ENCODE measurements around the gene ZIC2. TPM values are rescaled to one million over a fixed set of nuclear protein-coding genes. Genes with fewer than 3 reads are reported as not detected.

Gene ZIC2
- total RNA-seq, 1 donor from 2014 or later = not detected

DNA sequence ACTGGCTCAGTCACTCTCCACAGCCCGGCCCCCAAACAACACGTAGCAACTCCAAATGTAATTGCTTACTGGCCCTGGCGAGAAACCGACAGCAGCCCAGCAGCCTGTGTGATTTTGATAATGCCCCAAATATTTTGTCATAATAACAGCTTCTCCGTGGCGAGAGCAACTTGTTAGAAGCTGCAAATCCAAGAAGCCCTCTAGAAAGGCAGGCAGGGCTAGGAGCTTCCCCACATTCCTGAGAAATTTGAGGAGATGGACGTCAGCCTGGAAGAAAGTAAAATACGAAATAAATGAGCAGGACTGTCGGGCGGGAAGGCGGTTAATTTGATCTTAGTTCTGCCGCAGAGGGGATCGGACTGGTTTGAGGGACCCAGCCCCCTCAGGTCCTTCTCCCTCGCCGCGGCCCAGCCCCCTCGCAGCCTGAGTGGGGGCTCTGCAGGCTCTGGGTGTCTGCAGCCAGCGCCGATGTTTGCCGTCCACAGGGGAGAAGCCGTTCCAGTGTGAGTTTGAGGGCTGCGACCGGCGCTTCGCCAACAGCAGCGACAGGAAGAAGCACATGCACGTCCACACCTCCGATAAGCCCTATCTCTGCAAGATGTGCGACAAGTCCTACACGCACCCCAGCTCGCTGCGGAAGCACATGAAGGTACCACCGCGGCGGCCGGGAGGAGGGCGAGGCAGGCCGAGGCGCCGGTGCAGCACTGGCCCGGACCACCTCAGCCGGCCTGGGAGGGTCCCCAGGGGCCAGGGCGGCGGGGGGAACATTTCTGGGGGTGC lies 3.1 kb downstream of the ZIC2 start:
- intact Hi-C loops (cut with micrococcal nuclease) = no loop called here

DNA sequence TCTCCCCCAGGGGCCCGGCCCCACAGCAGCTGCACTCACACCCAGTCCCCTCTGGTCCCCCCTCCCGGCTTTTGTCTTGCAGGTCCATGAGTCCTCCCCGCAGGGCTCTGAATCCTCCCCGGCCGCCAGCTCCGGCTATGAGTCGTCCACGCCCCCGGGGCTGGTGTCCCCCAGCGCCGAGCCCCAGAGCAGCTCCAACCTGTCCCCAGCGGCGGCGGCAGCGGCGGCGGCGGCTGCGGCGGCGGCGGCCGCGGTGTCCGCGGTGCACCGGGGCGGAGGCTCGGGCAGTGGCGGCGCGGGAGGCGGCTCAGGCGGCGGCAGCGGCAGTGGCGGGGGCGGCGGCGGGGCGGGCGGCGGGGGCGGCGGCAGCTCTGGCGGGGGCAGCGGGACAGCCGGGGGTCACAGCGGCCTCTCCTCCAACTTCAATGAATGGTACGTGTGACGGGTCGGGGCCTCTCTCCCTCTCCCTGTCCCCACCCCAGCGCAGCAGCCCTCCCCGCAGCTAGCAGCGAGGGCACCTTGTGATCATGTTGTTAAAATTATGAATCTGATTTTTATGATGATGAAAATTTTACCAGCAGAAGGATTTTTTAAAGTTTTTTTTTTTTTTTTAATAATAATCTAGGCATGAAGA lies 3.8 kb downstream of the ZIC2 start:
- intact Hi-C loops (cut with micrococcal nuclease) = no loop called here

DNA sequence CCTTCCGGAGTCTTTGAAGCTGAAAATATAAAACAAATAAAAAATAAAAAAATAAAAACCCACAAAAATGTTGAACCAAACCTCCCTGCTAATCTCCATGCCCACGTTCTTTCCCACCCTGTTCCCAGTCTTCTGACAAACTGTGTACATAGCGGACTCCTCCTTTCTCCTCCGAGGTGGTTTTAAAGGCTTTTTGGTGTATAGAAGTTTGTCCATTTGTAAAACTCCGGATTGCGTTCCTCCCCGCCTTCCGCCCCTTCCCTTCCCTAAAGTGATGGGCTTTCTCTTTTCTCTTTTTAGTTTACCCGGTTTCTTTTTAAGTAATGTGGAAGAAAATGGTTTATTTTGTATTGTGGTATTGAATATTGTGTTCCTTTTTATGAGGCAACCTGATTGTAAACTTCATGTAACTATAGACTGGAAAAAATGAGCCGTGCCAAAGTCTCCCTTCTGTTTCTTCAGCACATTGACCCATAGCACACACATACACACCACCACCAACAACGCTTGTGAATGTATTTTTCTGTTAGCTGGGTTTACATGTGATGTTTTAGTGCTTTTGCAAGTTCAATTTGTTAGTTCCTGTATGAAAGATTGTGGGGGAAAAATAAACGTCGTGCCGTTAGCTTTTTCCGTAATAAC lies 4.4 kb downstream of the ZIC2 start:
- intact Hi-C loops (cut with micrococcal nuclease) = loop anchor here (1.0 kb wide), 1 partner anchor 9 kb away; no protein-coding TSS in a partner anchor

DNA sequence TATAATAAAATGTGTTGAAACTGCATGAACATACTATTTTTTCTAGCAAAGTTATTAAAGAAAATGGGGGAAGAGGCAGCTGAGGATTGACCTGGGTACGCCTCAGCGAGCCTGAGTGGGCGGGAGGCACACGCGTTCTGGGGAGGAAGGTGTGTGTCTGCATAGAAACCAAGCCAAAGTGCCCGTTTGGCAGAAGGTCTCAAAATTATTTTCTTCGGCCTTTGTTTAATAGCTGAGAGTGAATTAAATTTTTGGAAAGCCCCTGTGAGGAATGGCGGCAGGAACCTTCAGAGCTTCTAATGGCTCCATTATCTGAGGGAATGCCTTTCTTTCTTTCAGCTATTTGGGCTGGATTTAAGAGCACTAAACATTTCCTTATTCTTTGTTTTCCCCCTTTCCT lies 5.2 kb downstream of the ZIC2 start:
- intact Hi-C loops (cut with micrococcal nuclease) = loop anchor here (1.0 kb wide), 1 partner anchor 9 kb away; no protein-coding TSS in a partner anchor

DNA sequence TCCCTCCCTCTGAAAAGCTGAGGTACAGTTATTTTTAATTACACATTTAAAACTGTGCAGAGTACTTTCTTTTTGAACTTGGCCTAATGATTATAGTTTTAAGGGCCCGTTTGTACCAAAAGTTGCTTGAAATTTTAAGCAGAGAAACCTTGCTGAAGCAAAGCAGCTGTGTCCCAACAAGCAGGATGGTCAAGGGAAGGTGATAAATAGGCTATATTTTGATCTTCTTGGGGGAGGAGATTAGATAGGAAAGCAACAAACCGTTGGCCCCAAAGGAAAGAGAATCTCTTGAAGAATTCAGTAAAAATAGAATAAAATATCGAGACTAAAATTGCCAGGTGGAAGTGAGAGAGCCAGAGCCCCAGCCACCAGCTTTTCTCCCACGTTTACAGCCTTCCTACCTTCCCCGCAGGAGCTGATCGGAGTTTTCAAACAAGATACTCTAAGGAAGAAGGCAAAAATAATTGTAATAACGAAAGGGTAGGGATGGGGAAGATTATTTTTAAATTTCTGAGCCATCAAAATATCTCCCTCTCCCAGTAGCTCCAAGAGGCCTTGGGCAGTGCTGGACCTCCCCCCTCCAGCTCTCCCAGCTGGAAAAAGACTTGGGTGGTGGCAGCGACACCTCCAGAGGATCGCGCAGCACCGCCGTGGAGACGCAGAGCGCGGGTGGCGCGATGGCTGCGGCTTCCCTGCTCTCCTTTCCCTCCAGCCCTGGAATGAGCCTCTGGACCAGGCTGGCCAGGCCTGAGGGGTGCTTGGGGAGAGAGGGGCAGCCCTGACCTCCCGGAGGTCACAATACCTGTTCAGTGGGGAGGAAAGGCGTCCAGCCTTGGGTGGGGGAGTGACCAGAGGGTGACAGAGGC lies 5.8 kb downstream of the ZIC2 start:
- intact Hi-C loops (cut with micrococcal nuclease) = no loop called here

DNA sequence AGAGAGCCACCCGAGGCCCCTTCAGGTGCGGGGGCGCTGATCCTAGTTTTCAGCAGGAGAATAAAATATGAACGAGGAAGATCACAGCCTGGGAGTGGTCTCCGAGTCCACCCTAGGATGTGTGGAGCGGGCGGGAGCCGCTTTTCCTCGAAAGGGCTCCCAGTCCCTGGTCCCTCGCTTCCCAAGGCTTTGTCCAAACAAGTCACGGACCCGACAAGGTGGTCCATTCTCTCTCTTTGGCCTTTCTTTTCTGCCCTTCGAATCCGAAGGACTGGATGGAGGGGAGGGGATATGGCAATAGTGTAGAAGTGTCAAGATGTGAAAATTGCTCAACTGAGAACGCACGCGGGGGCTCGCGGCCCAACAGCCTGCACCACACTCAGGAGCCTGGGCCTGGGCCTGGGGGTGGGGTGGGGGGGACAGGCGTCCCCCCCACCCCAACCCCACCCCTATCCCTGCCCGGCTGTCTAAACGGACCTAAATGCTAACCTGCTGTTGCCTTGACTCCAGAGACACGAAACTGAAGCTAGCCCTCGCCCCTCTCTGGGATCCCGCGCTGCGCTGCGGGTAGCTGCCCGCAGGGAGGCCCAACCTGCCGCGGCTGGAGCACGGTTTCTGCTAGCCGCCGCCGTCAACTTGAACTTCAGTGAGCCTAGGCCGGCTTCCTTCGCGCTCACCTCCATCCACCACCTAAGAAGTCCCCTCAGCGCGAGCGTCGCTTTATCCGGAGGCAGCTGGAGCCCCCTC lies 7.1 kb downstream of the ZIC2 start:
- intact Hi-C loops (cut with micrococcal nuclease) = no loop called here

DNA sequence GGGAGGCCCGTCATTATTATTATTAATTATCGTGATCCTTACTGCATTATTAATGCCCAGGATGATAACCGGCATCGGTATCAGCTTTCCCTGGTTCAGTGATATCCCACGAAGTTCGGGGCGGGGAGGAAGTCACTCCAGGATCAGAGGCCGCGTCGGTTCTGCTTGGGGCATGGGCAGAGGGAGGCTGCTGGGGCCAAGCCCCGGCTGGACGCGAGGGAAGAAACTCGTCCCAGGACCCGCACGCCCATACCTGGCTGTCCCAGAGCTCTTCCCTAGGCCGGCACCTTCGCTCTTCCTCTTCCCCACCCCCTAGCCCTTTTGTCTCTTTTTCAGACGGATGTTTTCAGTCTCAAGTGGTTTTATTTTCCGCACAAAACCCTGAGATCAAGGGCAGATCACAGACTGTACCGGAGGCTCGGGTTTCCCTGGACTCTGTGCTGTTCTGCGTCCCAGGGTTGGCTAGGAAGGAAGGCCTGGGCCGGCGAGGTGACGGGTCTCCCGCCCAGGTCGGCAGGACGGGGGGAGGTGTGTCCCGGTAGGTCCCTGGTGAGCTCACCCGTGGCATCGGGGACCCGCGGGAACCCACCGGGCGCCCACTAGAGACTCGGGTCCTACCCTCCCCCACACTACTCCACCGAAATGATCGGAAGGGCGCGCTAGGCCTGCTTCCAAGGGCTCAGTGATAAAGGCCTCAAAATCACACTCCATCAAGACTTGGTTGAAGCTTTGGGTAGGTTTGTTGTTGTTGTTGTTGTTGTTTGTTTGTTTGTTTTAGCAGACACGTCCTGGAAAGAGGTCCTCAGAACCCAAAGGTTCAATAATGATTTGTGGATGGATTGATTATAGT lies 7.9 kb downstream of the ZIC2 start:
- intact Hi-C loops (cut with micrococcal nuclease) = loop anchor here (10.0 kb wide), 1 partner anchor 95 kb away; no protein-coding TSS in a partner anchor

DNA sequence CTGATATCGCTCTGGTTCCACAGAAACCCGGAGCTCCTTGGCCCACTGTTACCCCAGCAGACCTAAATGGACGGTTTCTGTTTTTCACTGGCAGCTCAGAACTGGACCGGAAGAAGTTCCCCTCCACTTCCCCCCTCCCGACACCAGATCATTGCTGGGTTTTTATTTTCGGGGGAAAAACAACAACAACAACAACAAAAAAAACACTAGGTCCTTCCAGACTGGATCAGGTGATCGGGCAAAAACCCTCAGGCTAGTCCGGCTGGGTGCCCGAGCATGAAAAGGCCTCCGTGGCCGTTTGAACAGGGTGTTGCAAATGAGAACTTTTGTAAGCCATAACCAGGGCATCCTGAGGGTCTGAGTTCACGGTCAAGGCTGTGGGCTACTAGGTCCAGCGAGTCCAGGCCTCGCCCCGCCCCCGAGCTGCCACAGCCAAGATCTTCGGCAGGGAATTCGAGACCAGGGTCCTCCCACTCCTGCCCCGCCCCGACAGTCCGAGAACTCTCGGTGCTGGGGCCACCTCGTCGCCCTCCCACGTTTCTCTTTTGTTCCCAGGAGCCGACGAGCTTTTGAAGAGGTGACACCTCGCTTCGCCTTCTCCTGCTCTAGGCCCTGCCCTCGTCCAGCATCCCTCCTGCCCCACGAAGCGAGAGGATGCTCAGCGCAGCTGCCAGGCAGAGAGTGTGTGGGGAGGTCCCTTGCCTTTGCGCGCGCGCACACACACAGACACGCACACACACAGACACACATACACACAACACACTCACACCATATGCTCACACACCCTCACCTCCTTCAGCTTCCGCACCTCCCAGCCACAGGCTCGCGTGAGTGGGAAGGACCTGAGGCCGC lies 8.8 kb downstream of the ZIC2 start:
- intact Hi-C loops (cut with micrococcal nuclease) = loop anchor here (10.0 kb wide), 1 partner anchor 96 kb away; no protein-coding TSS in a partner anchor

DNA sequence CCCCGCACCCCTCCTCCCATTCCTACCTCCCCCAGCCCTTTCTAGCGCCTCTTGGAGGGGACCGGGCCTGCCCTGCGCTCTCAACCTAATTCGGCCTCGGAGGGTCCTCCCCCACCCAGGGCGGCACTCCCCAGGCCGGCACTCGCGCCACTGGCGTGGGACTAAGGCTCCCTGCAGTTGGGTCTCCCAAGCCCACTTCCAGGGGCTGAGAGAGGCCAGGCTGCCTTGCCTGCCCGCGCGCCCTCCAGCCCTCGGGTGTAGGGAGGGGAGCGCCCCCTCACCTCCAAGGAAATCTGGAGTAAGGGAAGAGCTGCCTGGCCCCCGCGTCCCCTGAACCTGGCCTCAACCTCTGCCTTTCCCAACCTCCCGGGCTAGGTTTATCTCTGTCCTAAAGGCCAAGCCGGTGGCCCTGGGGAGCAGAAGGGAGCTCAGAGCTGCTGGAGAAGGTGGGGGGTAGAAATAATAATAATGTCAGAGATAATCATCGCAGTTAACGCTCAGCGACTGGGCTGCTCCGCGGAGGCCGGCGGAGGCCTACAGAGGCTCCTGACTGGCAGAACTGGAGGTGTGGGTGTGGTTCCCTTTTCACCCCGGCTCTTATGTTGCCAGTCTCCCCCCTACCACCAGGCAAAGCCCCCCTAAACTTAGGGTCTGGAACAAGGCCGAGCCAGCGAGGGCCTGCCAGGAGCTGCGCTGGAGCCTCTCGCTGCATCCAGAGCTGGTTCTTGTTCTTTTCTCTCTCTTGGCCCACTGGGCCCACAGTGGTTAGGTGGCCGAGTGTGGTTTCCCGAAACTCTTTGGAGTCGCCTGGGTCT lies 9.6 kb downstream of the ZIC2 start:
- intact Hi-C loops (cut with micrococcal nuclease) = loop anchor here (10.0 kb wide), 1 partner anchor 96 kb away; no protein-coding TSS in a partner anchor

DNA sequence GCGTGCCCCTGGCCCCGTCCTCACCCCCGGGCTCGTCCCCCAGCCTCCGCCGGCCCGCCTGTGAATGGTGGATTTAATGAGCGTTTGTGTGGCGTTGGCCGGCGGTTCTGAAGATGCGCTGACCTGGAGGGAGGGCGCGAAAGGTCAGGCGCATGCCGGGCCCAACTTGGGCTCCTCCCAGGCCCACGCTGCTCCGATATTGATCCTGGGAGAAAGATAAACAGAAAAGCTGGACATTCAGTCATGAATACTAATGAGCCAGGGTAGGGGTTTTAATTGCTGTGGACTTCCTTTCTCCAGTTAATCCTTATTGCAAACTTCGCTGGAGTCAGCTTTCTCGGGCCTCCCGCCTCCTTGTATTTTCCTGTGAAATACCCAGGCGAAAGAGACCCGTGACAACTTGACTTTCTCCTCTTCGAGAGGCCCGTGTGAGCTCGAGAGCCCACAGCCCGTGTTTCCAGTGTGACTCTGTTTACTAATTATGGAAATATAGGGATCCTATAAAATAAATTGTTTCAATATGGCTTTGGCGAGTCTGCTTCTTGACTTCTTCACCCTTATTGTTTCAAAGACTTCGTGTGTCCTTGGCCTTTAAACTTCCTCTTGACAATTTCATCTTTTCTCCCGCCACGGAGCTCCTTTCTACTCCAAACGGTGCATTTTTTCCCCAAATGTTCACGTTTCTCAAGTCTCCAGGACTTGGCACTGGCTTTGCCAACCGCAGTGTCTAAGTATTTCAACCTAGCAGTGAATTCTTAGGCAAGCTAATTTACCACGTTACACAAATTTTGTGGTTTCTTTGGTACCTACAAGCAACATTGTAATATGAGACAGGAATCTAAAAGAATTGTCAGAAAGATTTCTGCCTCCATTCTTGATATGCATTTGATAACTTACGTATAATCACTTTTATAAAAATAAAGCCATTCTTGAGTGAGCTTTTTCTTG lies 10.5 kb downstream of the ZIC2 start:
- intact Hi-C loops (cut with micrococcal nuclease) = loop anchor here (2.0 to 10.0 kb wide), 3 partner anchors 21 to 523 kb away; partner anchors contain the start of gene ZIC5

DNA sequence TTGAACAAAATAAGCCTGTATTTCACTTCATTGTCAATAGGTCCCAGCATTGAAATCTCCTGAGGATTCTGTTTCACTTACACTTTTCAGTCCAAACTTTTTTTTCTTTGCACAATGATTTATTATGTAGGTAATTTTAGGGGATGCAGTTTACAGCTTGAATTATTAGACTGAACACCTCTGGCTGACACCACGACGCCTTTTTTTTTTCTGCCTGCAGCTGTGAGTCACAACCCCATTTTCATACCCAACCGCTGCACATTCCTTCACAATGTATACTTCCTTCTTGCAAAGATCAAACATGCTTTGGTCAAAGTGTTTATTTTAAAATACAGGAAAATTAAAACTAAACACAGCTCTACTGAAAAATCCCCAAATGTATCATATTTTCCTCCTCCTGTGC lies 11.4 kb downstream of the ZIC2 start:
- intact Hi-C loops (cut with micrococcal nuclease) = loop anchor here (2.0 to 10.0 kb wide), 3 partner anchors 22 to 522 kb away; partner anchors contain the start of gene ZIC5

DNA sequence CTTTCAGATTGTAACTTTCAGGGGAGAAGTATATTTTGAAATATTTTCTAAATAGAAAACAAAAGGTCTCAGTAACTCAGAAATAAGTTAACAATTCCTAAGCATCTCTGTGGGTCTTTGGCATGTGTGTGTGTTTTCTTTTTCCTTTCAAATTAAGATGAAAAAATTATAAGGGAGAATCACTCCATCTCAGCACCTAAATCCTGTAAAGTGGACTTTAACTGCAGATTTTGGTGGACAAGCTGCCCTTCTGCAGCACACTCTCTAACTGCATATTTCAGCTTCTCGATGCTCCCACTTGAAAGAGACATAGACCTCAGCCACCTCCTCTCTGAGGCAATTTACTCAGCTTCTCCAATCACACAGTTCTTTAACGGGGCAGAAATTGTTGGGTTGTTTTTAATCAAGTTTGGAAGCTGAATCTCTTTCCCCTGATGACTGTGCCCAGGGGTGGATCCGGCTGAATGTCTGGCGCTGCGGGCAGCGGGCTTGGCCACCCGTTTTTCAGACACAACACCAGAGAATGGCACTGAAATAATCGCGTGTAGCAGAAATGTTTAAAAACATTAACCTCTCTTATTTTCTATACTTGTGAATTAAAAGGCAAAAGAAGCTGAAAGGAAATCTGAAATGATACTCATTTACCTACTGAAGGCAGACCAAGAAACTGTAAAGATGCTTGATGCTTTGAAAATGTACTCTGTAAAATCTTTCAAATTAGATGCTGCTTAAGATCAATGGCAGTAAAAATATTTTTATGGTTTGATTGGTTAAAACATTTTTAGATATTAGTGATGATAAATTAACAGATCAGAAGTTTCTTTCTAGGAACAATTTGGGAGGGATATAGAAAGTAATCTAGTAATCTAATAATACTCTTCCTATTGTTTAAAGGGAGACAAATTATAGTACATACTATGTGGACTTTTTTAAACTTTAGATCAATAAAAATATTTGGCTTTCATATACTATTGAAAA lies 12.4 kb downstream of the ZIC2 start:
- intact Hi-C loops (cut with micrococcal nuclease) = loop anchor here (2.0 to 10.0 kb wide), 3 partner anchors 23 to 521 kb away; partner anchors contain the start of gene ZIC5

DNA sequence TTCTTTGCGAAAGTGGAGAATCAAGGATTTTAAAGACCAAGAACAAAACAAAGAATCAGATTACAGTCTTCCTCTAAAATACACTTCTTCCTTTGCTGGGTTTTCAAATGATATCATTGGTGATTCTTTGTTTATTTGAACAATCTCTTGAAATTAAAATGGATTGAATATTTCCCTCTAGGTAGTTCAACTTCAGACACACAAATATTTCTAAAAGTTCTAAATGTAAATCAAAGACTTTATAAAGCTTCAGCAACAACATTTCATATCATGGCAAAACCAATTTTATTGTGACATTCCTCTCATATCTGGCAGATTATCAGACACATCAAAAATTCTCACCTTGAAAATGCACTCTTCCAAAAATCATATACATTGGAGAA lies 13.0 kb downstream of the ZIC2 start:
- intact Hi-C loops (cut with micrococcal nuclease) = loop anchor here (1.0 to 10.0 kb wide), 3 partner anchors 8 to 100 kb away; no protein-coding TSS in a partner anchor

DNA sequence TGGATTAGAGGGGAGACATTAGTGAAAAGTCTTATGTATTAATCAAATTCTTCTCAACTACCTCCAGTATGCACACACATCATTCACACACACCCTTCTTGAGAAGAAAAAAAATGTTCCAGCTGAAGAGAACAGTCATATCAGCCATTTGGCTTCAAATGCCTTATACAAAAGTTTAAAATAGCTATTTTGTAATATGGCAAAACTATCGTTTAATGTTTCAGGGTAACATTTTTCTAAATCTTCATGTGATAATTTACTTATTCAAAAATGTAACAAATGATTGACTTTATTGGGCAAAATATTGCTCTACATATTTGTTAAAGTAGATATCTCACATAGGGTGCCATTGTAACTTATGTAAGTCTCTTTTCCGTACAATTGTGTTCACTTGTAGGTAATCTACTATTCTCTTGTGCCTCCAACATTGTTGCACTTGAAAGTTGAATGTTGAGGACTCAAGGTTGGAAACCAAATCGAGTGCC lies 13.6 kb downstream of the ZIC2 start:
- intact Hi-C loops (cut with micrococcal nuclease) = loop anchor here (1.0 to 10.0 kb wide), 3 partner anchors 9 to 100 kb away; no protein-coding TSS in a partner anchor
